Thyroid gland (tissue), 4 donors: Measurements from ENCODE around the gene PARD3.
"Not testable (repeated sequence)": the region's sequence is repeated elsewhere in the genome, so short reads cannot be mapped to it uniquely, and the experiment has no call there.

ENCODE experiments used
- CTCF ChIP-seq, 6 experiments: fragments of 200-600 bp in 3 of 6; fragments of 450-650 bp in 3 of 6; sonication (generic) in 3 of 6; IDR thresholded peaks; one replicate each; pipeline ENCODE4 v1.5.1; 2016 to 2019; ENCODE audit warnings: antibody characterized with exemption in 6 of 6, mild to moderate bottlenecking in 2 of 6, inconsistent platforms in 1 of 6, moderate library complexity in 1 of 6
- POLR2A ChIP-seq, 2 donors: fragments of 450-650 bp; IDR thresholded peaks; one replicate each; pipeline ENCODE4 v1.6.1; 2017; ENCODE audit warnings: antibody characterized with exemption in 2 of 2, mild to moderate bottlenecking in 2 of 2, moderate library complexity in 1 of 2

- TF ChIP-seq CTCF, POLR2A (IDR thresholded peaks at IDR 0.05): not testable (repeated sequence)
These were observed 74.0 kb downstream of the PARD3 start for GRCh38 chr10:34741087-34741486.
